Stimulated activated CD4-positive, alpha-beta T cell treated with anti-CD3 and anti-CD28 coated beads, Interleukin-1b, Interleukin-23, amount 100 ng/mL, for 48 hours (primary cell): ENCODE results near the gene EML1.

Source experiments
- DNase-seq: peaks from one replicate; pipeline ENCODE4 v3.0.0-alpha.2; 2020

The EML1 gene

GRCh38 chr14:99908653-99909250 is 115.5 kb downstream of the EML1 start:
- no peak for DNase-seq

DNA sequence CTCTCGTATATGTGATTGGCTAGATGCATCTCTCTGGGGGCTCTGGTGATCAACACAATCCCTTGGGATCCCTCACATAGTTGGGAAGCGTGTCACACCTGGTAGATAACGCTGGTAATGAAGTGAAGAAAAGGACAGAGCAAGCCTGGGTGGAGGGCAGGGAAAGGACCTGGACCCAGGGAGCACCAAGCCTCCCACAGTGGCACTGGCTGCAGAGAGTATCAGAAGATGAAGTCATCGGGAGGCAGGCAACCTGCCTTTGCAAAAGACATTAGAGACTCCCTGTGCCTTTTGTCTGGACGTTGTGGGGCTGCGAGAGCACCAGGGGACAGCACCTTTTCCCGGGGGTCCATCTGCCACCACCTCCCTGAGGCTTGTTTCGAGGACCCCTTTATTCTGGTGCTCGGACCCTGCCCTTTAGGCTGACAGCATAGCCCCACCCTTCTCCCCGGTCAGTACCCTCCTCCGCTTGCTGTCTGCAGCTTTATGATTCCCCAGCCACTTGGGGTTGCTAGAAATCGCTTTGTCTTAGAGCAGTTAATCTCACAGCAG is 116.4 kb downstream of the EML1 start:
- no peak for DNase-seq

GRCh38 chr14:99910337-99911309 is 117.4 kb downstream of the EML1 start:
- no peak for DNase-seq

DNA sequence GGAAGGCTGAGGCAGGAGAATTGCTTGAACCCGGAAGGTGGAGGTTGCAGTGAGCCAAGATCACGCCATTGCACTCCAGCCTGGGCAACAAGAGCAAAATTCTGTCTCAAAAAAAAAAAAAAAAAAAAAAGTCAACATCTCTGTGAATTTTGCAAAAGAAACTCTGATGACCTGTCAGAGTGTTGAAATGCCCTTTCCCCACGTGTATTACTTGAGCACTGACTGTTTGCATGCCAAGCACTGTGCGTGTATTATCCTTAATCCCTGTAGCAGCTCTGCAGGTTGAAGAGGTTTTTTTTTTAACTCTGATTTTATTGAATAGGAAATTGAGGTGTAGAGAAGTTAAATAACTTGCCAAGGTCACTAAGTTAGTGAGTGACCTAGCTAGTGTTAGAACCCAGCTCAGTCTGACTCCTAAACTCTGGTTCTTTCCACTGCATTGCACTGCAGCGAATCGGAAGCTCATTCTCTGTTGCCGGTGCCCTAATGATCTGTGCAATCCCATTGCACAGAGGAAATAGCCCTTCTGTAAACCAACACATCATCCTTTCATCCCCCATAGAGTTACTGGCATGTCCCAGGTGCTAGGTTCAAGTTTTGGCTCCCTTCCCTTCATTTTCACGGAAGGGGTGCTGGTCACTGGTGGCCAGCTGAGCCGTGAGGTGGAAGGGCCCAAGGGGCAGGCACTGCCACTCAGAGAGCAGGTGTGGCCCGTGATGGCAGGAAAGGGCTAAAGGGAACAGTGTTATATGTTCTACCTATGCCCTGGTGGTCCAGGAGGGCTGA is 122.3 kb downstream of the EML1 start:
- DNase-seq, result no peak

DNA sequence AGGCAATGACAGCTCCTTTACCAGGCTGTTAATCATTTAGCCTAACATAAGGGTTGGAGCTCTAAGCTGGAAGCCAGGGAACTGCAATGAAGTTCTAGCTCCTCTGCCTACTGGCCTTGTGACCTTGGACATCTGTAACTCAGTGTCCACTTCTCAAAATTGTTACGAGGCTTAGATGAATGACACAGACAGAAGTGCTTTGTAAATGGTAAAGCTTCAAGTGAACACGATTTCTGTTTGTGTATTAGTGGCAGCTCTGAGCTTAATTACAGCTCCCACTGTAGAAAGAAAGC is 122.8 kb downstream of the EML1 start:
- DNase-seq, result no peak

GRCh38 chr14:99918781-99919180 is 125.6 kb downstream of the EML1 start:
- no peak for DNase-seq

- DNase-seq, result no peak
Measured at GRCh38 chr14:99921425-99921824, 128.2 kb downstream of the EML1 start.

DNA sequence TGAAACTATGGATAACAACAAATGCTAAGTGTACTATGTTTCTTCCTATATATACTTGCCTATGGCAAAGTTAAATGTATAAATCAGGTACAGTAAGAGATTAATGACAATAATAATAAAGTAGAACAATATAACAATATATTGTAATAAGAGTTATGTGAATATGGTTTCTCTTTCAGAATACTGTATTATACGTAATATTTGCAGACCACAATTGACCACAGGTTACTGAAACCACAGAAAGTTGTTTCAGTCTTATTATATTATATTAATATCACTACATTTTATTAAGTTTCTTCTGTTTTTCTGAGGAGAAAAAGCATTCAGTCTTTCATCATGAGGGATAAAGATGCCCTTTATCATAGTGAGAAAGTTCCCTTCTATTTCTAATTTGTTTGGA is 131.2 kb downstream of the EML1 start:
- DNase-seq, result no peak

DNA sequence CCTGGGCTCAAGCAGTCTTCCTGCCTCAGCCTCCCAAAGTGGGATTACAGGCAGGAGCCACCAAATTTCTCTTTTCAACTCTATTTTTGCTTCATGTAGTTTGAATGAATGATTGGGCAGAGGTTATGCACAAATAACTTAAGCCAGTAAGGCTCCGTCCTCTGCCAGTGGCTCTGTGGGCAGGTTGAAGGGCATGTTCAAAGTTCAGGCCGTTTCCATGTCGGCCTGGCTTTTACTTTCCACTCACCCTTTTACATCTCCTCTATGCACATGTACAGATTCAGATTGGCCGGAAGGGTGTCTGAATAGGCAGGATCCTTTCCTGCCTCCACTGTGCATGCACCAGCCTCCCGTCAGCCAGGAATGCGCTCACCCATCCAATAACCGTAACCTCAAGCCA is 132.3 kb downstream of the EML1 start:
- no peak for DNase-seq

DNA sequence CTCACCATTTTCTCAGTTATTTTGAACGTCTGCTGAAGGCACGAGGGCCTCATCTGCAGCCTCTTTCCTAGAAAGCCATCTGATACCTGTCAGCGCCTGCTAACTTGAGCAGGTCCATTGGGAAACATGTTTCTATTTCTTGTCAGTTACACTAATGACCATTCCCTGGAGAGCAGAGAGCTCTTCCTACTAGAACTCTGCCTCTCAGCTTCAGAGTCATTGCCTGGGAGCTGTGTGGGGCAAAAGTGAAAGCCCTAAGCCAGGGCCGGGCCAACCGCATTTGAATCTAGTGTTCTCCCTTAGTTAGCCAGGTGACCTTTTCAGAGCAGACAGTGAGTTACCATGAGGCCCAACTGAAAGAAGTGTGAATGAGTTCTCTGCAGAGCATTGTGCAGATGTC is 135.8 kb downstream of the EML1 start:
- no peak for DNase-seq

GRCh38 chr14:99929601-99930000 is 136.4 kb downstream of the EML1 start:
- no peak for DNase-seq

DNA sequence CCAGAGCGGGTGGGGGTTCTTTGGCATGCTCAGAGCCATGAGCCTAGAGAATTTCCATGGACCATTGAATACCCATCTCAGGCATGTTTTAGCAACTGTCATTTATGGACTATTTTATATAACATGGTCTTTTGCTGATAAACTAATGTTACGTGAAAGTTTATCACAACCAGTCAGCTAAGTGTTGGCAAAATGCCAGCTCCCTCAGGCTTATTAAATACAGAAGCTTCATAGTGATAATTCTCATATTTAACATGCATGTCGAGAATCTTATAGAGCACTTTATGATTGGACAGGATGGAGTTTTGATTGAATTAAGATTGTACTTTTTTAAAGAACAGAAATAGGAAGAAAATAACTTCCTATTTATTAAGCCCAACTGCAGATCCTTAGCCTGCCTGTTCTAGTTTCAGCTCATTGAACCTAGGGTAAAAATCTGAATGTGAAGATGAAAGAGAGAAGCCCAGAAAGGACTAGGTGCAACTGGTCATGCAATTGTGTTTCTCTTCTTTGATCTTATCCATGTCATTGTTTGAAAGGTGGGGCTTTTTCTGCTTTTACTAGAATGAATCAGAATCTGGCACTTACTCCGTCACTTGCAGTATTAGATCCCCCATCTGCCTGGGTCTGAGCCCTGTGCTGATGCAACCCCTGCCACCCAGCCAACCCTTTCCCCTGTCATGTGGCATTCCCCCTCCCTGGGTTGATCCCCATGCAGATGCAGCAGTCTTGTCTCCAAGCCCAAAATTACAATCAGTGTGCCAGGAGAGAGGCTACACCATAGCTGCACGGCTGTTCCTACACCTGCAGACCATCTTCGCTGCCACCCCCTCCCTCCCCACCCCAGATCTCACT is 137.4 kb downstream of the EML1 start:
- peak; percentile 69 for DNase-seq

GRCh38 chr14:99931308-99931707 is 138.1 kb downstream of the EML1 start:
- no peak for DNase-seq

DNA sequence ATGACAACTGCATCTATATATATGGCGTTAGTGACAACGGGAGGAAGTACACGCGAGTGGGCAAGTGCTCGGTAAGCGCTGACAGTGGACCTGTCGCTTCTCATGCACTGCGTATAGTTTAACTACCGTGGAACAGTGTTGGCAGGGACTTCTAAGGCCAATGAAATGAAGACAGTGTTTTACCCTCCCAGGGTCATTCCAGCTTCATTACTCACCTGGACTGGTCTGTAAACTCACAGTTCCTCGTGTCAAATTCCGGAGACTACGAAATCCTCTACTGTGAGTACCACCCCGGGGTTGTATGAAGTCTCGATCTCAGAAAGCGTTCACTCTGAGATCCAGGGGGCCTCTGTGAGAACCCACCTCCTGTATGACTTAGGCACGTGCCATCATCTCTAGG is 142.8 kb downstream of the EML1 start:
- DNase-seq, result no peak

- DNase-seq, result no peak
Measured at GRCh38 chr14:99936738-99937474, 143.7 kb downstream of the EML1 start.

GRCh38 chr14:99937475-99938244 is 144.4 kb downstream of the EML1 start:
- DNase-seq, result no peak

GRCh38 chr14:99938376-99938775 is 145.2 kb downstream of the EML1 start:
- DNase-seq, result no peak

DNA sequence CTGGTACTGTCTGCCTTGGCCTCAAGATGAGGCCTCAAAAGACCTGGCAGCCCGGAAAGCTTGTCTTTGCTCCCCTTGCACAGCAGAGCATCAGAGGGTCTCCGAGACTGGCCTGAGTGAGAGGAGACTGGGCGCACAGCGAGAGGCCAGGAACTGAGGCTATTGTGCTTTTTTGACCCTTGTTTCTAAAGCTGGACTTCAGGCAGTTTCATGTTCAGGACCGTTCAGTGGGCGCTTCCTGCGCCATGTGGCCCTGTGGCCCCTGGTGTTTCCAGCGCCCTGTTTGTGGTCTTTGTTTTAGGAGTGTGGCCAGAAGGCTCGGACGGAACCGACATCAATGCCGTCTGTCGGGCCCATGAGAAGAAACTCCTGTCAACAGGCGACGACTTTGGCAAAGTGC is 145.7 kb downstream of the EML1 start:
- DNase-seq, result no peak

GRCh38 chr14:99939421-99939820 is 146.2 kb downstream of the EML1 start:
- DNase-seq, result no peak

DNA sequence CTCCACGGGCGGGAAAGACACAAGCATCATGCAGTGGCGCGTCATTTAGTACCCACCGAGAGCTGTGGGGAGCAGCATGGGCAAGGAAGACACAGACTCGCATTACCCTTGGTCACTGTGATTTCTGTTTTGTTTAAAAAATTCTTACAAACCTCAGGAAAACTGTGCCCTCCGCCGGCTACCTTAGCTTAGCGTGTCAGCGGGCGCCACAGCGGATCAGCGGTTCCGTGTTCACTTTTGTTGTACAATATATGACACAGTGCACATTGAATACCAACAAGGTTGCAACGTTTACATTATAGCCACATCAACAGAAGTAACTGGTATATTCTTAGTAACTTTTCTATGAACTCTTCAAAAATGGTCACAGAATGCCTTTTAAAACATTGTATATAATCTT is 146.9 kb downstream of the EML1 start:
- DNase-seq, result no peak

DNA sequence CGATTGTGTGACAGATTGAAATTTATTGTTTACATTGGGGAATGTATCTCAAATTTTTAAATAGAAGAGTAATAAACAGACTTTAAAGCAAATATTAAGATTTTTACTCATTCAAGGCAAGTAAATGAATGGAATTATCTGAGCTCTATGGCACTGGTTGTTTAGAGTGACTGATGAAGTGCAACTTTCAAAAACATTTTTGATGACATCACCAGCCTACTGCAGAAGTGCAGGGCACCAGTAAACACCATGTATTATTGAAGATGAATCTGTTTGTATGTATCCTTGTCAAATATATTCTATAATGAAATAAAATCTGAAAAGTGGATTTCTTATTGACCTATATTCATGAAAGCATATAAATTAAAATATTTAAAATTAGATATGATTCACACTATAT is 148.0 kb downstream of the EML1 start:
- DNase-seq, result no peak
